ENCODE measurements around the gene TCL1B.

The TCL1B gene

DNA sequence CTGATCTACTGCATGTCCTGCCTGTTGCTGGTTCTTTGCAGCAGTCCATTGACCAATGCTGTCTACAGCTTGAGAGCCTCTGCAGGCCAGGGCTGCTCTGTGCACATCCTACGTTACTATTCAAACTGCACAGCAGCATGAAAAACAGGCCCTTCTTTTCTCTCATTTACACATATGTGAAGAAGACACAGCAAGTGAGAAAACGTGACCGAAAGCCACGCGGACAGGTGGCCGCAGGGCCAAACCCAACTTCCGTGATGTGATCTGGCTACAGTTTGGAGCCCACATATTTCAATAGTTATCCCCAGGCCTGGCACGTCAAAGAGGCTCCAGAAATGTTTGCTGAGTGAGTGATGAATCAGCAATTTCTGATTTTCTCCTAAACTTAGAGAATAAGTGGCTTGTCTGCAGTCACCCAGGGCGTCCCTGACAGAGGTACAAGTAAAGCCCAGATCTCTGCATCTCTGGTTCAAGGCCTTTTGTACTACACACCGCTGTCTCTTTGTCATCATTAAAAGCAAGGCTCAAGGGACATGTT is 17.9 kb upstream of the TCL1B start (continued):
- TF ChIP-seq ZBTB10 (tag by site-specific recombination; IDR thresholded peaks at IDR 0.05) (no peak), ZNF521 (tag by site-specific recombination; IDR thresholded peaks at IDR 0.05) (no peak), ZNF426 (tag by site-specific recombination; IDR thresholded peaks at IDR 0.05) (no peak), ZNF223 (tag by site-specific recombination; IDR thresholded peaks at IDR 0.05) (no peak), ZNF513 (tag by site-specific recombination; IDR thresholded peaks at IDR 0.05) (no peak), ZNF214 (tag by site-specific recombination; IDR thresholded peaks at IDR 0.05; ENCODE audit: borderline replicate concordance) (no peak), ZNF302 (tag by site-specific recombination; IDR thresholded peaks at IDR 0.05; ENCODE audit: low read depth) (no peak), ZNF843 (tag by site-specific recombination; IDR thresholded peaks at IDR 0.05) (no peak), TRIM28 (IDR thresholded peaks at IDR 0.05; ENCODE audit: borderline replicate concordance, low read length) (no peak), REPIN1 (tag by site-specific recombination; IDR thresholded peaks at IDR 0.05; ENCODE audit: low read depth) (no peak), GFI1B (tag by site-specific recombination; IDR thresholded peaks at IDR 0.05) (no peak)
- TF ChIP-seq, protein P1, sequence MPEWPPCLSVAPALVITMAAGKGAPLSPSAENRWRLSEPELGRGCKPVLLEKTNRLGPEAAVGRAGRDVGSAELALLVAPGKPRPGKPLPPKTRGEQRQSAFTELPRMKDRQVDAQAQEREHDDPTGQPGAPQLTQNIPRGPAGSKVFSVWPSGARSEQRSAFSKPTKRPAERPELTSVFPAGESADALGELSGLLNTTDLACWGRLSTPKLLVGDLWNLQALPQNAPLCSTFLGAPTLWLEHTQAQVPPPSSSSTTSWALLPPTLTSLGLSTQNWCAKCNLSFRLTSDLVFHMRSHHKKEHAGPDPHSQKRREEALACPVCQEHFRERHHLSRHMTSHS (tag by site-specific recombination; IDR thresholded peaks at IDR 0.05), result no peak
- TF ChIP-seq, protein P2, sequence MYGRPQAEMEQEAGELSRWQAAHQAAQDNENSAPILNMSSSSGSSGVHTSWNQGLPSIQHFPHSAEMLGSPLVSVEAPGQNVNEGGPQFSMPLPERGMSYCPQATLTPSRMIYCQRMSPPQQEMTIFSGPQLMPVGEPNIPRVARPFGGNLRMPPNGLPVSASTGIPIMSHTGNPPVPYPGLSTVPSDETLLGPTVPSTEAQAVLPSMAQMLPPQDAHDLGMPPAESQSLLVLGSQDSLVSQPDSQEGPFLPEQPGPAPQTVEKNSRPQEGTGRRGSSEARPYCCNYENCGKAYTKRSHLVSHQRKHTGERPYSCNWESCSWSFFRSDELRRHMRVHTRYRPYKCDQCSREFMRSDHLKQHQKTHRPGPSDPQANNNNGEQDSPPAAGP (tag by site-specific recombination; IDR thresholded peaks at IDR 0.05), result no peak

- ChIA-PET CTCF (interaction anchor here (1.0 kb wide), 1 partner anchor 9 kb away, joined by 6 read pairs; no protein-coding TSS in a partner anchor), POLR2A (no interaction called here)
- TF ChIP-seq ZSCAN16 (tag by site-specific recombination; IDR thresholded peaks at IDR 0.05), result no peak
- TF ChIP-seq, protein P3, sequence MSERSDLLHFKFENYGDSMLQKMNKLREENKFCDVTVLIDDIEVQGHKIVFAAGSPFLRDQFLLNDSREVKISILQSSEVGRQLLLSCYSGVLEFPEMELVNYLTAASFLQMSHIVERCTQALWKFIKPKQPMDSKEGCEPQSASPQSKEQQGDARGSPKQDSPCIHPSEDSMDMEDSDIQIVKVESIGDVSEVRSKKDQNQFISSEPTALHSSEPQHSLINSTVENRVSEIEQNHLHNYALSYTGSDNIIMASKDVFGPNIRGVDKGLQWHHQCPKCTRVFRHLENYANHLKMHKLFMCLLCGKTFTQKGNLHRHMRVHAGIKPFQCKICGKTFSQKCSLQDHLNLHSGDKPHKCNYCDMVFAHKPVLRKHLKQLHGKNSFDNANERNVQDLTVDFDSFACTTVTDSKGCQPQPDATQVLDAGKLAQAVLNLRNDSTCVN (tag by site-specific recombination; optimal IDR thresholded peaks at IDR 0.05), result no peak
- TF ChIP-seq SETDB1 (IDR thresholded peaks at IDR 0.05; ENCODE audit: insufficient read length, low read length), result no peak
- TF ChIP-seq PRDM4 (tag by site-specific recombination; IDR thresholded peaks at IDR 0.05), result no peak
- TF ChIP-seq WT1 (tag by site-specific recombination; IDR thresholded peaks at IDR 0.05), result no peak
- Histone ChIP-seq H3K4me3 (ENCODE audit: low read depth, low read length) (no peak overlapping the region), H3K4me1 (ENCODE audit: control insufficient read depth, insufficient read depth, low read length) (no peaks in the 10 kb centered on the region), H3K9me3 (ENCODE audit: control insufficient read depth, insufficient read depth, low read depth, low read length) (no peaks in the 10 kb centered on the region), H3K27ac (ENCODE audit: extremely low read depth, low read depth, low read length) (no peak overlapping the region), H3K36me3 (ENCODE audit: control insufficient read depth in 2 of 2, insufficient read depth in 1 of 2, low read length in 2 of 2) (no peaks in the 10 kb centered on the region)
These were observed 11.6 kb upstream of the TCL1B start for GRCh38 chr14:95674613-95675012.
